Activated CD4-positive, alpha-beta T cell treated with anti-CD3 and anti-CD28 coated beads for 1 hour (primary cell): Measurements from ENCODE around the gene CYB561D2.

Experiments
- DNase-seq: peaks from one replicate; pipeline ENCODE4 v3.0.0-alpha.2; 2020

The CYB561D2 gene

DNA sequence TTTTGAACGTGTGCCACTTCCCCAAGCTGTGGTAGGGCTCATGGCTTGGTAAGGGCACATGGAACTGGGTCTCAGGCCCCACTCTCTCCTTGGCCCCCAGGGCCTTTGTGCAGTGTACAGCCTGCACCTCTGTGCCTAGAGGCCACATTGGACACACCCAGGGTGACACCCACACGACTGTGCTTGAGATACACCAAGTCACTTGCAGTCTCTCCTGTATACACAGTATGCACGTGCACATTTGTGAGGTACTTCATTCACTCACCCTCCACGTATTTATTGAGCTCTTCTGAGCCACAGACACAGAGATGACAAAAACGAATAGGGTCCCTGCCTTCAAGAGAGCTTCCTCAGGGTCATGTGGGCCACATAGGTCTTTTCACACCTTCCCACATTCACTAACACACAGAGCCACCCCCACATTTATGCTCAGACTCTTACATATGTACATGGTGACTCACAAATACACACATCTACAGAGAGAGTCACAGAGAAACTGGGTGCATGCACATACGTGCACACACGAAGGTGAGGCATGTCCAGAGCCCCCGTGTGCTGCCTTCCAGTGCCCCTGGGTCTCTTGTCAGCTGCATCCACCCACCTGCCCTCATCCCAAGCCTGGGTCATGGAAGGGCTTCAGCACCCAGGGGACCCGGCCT is 18.5 kb downstream of the CYB561D2 start:
- no peak for DNase-seq

DNA sequence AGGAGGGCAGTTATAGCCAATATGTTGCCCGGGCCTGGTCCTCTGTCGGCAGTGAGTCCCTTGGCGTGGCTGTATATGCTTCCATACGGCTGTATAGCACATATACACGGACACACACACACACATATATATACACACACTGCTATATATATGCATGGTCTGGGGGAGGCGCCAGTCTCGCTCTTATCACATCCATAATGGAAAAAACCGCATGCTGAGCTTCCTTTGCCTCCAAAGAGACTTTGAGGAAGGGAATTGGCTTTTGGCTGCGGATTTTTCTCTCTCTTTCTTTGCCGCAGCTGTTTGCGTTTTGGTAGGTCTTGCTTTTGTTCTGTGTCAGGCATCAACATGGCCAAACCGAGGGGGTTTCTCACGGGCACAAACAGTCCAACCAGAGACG is 19.9 kb downstream of the CYB561D2 start:
- no peak for DNase-seq

DNA sequence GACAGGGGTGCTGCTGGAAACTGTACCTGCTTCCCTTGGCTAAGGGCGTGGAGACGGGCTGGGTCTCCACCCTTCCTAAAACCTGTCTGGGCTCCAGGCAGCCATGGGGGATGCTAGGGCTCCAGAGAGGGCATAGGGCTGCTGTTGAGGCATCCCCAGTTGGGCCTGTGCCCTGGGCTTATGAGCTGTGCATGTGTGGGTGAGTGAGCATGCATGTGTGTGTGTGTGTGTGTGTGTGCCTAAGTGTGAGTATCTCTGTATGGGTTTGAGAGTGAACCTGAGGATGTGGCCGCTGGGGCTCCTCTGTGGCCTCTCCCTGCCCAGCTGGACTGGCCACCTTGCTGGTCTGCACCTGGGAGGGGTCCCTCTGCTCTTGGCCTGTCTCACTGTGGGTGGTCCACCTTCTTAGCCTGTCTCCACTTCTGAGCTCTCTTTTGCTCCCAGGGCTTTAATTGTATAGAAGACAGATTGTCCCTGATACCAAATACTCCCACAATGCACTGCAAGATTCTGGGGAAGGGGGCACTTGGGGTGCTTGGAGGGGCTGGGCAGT is 20.5 kb downstream of the CYB561D2 start:
- no peak for DNase-seq

DNA sequence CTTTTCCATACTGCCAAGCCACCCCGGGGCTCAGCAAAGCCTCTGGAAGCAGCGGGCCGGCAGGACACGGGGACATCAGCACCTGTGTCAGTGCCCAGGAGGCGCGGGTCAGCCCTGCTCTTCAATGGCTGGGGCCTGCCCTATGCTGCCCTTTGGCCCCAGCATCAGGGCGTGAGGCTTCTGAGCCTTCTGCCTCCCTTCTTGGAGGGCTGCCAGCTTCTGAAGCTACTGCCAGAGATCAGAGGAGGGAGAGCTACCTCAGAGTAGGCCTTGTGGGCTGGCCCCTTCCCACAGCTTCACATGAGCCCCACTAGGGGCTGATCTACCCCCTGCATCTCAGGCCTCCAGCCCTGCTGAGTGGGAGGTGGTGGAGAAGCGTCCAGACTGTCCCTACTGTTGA is 21.7 kb downstream of the CYB561D2 start:
- DNase-seq: no peak

DNA sequence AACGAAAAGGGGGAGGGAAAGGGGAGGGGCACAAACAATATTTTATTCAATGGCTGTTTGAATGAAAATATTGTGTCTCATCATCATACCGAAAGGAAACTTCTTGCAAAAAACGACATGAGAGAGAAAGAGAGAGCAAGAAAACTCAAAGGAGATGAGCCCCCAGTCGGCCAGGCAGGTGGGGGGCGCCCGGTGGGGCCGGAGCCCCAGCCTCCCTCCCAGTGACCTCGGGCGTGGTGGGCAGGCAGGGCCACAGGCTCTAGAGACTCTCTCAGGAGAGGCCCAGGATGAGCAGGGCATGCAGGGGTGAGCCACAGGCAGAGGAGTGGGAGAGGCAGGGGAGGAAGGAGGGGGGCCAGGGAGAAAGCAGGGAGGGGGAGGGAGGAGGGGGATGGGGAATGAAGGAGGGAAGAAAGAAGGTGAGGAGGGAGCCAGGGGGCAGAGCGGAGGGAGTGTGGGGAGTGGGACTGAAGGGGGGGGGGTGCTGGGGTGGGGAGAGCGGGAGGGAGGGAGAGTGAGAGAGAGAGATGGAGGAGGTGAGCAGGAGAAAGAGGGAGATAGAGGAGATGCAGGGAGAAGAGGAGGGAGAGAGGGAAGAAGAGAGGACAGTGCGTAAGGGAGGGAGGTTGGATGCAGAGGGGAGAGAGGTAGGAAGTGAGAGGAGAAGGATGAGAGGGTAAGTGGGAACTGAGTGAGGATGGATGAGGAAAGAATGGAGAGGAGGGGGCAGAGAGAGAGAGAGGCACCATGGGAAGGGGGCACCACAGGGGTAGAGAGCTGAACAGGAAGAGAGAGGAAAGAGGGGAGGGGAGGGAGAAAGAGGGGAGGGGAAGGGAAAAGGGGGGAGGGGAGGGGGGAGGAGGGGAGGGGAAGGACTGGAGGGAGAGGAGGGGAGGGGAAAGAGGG is 22.7 kb downstream of the CYB561D2 start:
- no peak for DNase-seq

DNA sequence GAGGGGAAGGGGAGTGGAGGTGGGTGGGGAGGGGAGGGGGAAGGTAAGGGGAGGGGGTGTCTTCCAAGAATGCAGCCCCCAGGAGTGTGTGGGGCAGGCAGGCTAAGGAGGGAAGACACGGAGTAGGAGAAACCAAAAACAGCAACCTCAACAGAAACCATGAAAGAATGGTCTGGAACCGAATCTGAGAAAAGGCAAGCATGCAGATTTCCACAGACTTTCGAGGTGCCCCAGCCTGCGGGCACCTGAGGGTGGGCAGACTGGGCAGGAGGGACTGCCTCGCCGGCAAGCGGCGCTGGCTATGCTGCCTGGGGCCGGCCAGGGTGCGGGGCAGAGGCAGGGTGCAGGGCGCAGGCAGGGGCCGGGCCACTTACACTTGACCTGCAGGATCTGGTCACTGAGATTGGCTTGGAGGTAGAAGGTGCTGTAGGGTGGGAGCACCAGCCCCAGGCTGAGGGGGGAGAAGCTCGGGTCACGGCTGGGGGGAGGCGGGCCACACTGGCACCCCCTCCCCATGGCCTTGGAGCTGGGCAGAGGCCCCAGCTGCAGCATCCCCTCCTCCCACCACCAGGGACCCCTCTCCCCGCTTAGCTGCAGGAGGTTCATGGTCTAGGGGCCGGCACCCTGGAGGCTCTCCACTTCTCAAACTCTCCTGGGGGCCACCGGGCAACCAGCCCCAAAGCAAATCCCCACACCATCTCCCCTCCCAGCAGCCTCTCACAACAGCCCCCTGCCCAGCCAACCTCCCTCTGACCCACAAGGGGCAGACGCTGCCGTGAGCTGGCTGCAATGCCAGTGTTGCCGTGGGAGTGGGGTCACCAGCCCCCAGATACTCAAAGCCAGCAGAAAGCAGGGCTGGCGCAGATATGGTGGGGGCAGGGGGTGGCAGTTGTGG is 23.9 kb downstream of the CYB561D2 start:
- no peak for DNase-seq

DNA sequence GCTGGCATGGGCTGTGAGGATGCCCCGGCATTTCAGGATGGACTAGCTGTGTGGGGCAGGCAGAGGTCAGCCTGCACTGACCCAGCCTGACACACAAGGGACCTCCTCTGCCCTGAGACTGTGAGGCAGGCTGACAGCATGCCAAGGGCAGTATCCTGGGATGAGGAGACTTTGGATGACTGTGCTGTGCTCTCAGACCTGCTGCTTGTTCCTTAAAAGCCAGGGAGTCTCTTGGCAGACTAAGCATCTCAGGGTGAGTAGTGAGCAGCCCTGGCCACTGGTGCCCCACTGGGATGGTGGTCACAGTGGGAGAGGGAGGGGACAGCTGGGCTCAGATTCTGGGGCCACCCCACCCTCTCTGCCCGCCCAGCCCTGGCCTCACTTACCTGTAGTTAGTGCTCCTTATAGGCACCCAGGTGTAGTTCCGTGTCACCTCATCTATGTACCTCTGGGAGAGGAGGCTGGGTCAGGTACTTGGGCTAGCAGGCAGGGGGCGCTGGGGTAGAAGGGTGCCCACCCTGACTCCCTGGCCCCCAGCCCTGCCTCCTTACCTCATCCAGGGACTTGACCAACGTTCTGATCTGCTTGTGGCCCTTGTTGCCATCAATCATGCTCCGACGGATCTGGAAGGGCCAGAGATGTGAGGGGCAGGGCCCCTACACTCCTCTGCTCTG is 24.7 kb downstream of the CYB561D2 start:
- DNase-seq: no peak

DNA sequence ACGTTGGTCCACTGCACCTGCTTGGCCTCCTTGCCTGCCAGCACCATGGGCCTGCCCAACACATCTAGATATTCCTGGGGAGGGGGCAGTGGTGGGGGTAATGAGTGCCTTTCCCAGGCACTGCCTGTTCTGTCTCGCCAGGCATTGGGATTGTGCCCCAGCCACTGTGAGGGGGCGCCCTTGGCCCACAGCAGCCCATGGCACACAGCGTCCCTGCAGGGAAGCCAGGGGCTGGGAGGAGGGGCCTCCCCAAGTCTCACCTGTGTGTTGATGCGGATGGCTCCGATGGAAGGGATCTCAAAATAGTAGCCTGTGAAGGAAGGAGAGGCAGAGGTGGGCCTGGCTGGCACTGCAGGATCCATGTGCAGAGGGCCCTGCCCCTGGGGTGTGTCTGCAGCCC is 27.4 kb downstream of the CYB561D2 start:
- no peak for DNase-seq

DNA sequence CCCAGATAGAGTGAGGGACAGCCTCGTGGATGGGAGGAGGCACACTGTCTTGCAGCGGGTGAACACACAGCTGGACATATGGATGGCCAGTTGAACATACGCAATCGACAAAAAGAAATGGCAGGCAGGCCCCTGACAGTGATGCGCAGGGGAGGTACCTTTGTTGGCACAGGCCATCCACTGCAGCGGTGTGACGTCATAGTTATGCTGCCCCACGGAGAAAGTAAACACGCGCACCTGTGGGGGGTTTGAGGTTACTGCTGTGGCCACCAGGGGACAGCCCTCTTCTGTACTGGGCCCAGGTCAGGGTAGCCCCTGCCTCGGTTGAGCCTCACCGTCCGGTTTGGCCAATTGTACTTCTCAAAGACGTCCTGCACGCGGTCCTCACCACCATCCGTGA is 28.1 kb downstream of the CYB561D2 start:
- no peak for DNase-seq

DNA sequence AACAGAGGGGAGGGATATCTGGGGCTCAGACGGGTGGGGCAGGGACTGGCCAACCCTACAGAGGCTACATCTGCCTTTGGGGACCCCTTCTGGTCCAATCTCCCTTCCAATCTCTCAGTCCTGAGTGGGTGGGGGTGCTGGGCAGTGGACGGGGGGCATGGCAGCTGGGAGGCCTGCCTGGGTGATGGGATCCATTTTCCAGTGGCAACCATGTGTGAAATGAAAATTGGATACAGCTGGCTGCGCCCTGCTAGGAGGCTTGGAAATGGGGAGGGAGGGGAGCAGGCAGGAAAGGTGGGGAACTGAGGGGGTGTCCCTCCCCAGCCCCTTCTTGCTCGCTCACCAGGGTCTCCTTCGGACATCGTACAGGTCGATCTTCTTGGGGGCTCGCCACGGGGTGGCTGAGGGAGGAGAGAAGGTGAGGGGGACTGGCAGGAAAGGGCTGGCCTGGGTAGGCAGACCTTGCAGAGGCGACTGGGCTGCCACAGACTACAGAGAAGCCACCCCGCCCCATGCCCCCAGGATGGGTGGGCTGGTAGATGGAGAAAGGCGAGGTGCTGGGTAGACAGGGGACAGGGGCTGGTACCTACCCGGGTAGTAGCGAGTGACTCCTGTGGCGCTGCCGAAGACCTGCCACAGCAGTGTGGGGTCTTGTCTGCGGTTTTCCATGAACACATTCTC is 29.9 kb downstream of the CYB561D2 start:
- no peak for DNase-seq

DNA sequence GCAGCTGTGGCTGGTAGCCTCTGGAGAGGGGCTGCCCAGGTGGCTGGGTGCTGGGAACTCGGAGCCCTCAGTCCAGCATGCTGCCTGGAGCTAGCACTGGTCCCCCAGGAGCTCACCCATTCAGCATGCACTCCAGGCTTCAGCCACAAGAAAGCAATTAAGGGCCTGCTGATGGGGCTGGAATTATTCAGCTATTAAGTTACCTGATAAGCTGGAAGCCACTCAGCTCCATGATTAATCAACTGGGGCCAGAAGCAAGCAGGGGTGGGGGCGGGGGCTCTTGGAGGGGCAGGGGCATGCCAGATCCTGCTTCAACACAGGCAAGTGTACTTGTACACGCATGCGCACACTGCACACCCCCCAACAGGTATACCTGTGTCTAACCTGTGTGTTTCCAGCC is 30.7 kb downstream of the CYB561D2 start:
- no peak for DNase-seq

DNA sequence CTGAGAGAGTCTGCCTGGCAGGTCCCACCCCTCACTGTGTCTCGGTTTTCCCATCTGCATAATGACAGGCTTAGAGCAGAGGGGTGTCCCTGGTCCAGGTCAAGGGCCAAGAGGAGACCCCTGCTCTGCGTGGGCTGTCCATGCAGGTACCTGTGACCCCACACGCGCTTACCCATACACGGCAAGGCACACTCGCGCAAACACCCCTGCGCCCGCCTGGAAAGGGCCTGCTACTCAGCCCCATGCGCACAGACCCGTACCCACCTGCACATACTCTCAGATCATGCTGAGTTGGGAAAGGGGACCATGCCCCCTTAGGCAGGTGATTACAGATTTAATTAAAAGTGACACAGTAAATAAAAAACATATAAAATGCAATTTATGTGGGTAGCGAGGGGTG is 32.1 kb downstream of the CYB561D2 start:
- DNase-seq: no peak

DNA sequence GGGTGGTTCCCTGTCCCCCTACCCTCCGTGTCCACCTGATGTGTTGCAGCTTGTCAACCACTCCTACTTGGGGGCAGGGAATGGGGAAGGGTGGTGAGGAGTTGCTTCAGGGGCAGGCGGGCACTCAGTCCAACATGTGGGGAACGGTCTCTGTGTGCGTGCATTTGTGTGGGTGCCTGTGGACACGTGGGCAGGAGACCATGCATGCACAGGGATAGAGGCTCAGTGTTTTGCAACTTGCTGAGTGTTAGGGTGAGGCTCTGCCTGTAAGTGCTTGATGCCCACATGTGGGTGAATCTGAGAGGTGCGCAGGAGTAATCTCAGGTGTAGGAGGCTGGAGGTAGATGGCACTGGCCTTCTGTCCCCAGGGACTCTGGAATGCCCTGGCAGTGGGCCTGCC is 33.1 kb downstream of the CYB561D2 start:
- DNase-seq: no peak

DNA sequence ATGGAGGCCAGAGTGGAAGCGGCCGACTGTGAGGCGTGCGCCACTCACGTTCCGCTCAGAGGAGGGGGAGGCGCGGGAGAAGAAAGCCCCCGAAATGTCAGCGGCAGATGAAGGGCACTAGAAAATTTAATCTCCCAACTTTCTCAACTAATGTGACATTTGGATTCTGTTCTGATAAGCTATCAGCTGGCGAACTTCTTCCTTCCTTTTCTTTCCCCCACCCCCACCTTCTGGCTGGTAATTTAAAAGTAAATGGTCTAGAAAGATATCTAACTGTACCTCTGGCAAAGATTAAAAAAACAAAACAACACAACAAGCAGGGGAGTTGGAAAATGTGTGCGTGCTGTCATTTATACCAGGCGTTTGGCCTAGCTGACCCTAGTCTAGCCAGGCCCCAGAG is 35.1 kb downstream of the CYB561D2 start:
- no peak for DNase-seq

DNA sequence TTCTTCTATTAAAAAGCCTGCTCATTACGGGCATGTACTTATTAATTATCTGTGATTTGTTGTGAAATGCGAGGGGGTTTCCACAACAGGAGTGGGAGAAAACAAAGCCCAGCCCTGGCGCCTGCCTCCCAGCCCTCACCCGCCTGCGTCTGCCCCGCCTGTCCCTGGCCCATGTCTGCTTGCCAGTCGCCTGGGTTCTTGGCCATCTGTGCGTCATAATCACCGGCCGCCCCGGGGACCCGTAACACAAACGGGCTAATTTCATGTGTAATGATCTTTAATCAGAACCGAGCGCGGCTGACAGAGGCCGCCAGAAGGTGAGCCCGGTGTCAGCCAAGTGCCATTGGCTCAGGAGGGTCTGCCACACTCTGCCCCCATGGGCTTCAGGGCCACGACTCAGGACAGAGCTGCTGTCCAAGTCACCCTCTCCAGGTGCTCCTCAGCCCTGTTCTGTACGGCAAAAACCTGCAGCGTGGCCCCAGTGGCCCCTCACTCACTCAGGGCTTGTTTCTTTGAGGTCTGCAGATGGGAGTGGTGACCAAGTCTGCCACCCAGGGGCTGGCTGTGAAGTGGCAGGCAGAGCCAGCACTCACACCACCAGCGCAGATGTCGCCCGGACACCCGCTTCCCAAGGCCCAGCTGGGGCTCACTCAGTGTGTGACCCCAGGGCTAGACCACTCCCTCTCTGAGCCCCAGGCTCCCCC is 37.5 kb downstream of the CYB561D2 start:
- DNase-seq: no peak

DNA sequence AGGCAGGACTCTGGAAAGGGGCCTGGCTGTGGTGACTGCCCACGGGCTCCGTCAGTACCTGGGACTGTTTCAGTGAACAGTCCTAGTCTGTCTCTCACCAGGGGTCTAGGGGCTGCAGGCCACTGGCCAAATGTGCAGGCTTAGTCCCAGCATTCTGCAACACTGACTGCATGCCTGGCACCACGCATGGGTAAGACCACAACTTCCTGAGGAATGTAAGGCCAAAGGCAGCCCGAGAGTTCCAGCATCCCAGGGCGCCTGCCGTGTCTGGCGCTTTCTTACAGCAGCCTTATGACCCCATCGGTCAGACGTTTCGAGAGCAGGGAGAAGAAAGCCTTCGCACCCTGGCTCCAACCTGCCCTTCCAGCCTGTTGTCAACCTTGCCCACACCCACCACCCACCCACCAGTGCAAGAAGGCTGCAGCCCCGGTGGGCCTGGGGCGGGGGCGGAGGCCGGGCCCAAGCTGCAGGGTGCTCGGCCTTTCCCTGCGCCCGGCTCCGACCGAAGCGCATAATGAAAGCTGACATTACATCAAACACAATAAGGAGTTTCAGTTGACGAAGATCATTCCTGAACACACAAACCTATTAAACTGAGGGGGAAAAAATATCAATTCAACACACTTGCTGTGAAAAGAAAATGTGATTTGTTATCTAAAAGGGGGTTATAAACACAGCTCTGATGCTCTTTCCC is 38.2 kb downstream of the CYB561D2 start:
- DNase-seq: no peak

DNA sequence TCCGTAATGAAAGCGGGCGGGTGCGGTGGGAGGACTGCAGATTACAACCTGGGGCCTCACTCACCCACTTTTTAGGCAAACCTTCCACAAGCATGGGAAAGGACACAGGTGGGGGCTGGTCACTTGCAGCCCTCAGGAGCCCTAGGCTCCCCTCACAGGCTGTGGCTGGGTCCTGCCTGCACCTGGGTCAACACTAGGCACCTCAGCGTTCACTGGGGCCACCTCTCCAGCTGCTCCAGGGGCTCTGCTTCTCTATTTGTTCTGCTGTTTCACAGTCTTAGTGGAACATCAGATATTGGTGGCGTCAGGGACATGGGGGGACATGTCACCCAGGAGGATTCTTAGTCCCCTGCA is 38.7 kb downstream of the CYB561D2 start:
- no peak for DNase-seq

DNA sequence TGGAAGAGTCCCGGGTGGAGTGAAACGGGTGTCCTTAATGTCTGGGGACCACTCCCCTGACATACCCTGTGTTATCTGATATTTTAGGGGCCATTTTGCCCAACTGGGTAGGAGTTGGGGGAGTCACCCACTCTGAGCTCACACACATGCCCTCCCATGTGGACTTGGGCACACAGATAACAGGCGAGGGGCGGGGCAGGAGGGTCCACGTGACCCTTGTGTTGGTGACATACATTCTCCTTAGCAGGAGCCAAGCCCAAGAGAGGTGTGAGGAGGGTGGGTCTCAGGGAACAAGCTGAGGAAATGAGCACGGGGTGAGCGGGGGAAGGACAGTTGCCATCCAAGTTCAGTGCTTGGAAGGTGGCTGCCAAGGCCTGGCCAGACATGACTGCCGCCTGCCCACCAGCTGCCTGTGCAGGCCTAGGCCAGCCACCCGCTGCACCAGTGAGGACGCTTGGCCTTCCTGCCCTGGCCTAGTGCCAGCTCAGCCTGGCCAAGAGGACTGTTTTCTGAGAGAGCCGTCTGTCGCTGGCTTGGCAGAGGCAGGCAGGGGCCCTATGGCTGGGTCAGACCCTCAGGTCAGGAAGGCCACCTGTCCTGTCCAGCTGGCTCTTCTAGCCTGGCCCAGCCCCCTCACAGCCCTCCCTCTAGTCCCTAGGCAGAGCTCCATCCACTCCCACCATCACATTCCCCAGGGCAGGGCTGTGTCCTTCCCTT is 40.0 kb downstream of the CYB561D2 start:
- DNase-seq: no peak

DNA sequence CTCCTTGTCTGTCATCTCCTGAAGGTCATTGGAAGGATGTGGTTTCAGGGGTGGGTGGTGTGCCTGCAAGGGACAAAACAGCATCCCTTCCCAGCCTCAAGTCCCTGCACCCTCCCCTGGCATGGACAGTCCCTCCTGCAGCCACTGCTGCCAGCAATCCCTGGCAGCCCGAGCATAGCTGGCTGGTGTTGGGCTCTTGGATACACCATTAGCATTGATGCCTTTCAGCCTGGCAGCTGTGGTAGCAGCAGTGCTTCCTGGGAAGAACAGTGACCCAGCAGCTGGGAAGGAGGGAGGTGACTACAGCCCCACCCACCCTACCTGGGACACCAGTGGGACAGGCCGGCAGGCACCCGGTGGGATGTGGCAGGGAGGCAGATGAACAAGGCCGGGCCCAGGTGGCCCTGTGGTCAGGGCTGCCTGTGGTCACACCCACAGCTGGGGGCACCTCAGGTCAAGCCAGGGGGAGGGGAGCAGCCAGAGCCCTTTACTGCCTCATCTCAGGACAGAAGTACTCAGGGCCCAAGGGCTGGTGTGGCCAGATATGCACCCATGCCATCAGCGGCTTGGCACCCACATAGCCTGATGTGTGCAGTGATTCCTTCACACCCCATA is 41.5 kb downstream of the CYB561D2 start:
- DNase-seq: no peak

DNA sequence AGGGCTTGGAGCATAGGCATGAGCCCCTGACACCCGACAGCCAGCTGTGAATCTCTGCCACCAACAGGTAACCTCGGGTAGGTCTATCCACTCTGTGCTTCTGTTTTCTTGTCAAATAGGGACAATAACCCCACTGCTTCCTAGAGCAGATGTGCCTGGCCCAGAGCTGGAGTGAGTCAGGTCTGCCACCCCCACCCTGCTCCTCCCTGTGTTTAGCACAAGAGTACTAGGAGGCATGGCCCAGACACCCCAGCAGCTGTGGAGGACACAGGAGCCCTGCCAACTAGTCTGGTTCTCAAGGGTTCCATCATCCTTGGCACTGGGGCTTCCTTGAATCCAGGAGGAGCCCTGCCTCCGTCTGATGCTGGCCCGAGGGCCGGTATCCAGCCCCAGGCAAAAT is 42.4 kb downstream of the CYB561D2 start:
- no peak for DNase-seq
